GM12878 (cell line): Measurements from ENCODE around the gene ZNF688. TPM values are rescaled to one million over a fixed set of nuclear protein-coding genes. Genes with fewer than 3 reads are reported as not detected.

Source experiments
- ATAC-seq: fragments of 200-7000 bp; cut with Tn5 transposase; 3 replicates; pipeline ENCODE4 v1.9.1; 2020; ENCODE audit warnings: mild to moderate bottlenecking, moderate library complexity
- BruUV-seq: library from RNA; stranded (reverse); fragments of 400-500 nt; replicated peaks from 2 replicates; lab custom pipeline; 2021; lab: Mats Ljungman, UMichigan
- CTCF ChIA-PET: fragments of 300-600 bp; sonication (Branson Sonifier 250); formaldehyde crosslinking; extraction: SDS; loops from one replicate; lab custom pipeline; 2021; ENCODE audit warnings: inconsistent platforms; lab: Yijun Ruan, JAX
- POLR2A ChIA-PET: fragments of 350-600 bp; formaldehyde crosslinking; extraction: SDS; loops from one replicate; lab custom pipeline; 2021; ENCODE audit warnings: inconsistent platforms; lab: Charles Lee
- RAD21 ChIA-PET: fragments of 300-600 bp; sonication (Branson Sonifier 250); formaldehyde crosslinking; loops from one replicate; lab custom pipeline; 2023; ENCODE audit warnings: antibody characterized with exemption; ENCODE audit not compliant: unreplicated experiment; lab: Charles Lee
- SMC1A ChIA-PET: fragments of 300-600 bp; sonication (Branson Sonifier 250); formaldehyde crosslinking; loops from one replicate; lab custom pipeline; 2023; ENCODE audit not compliant: unreplicated experiment, uncharacterized antibody; lab: Charles Lee
- DNase-seq: peaks from one replicate; pipeline ENCODE4 v3.0.0-alpha.2; 2011; ENCODE audit warnings: low read depth, low spot score
- FAIRE-seq: peaks from 3 replicates; lab custom pipeline; 2011; peaks lifted over from hg19 to GRCh38; lab: Jason Lieb, UNC
- H2AFZ ChIP-seq: 2 replicates; pipeline ENCODE4 v1.6.0; 2011; ENCODE audit warnings: low read depth, low read length, control low read depth; ENCODE audit not compliant: control insufficient read depth
- H3K27ac ChIP-seq: 2 replicates; pipeline ENCODE4 v1.5.1; 2011; ENCODE audit warnings: control low read depth; ENCODE audit not compliant: control insufficient read depth, insufficient read depth
- H3K27me3 ChIP-seq, 2 experiments: replicated peaks in 1 of 2; 2 replicates each; pipeline versions ENCODE4 v1.6.0 to v1.6.1; 2011; ENCODE audit warnings: low read length in 1 of 2; ENCODE audit not compliant: control insufficient read depth in 2 of 2, insufficient read depth in 2 of 2
- H3K36me3 ChIP-seq, 2 experiments: 2 replicates each; pipeline ENCODE4 v1.5.1; 2011; ENCODE audit warnings: low read length in 1 of 2; ENCODE audit not compliant: control insufficient read depth in 2 of 2, insufficient read depth in 2 of 2
- H3K4me1 ChIP-seq: 2 replicates; pipeline ENCODE4 v1.6.1; 2011; ENCODE audit warnings: mild to moderate bottlenecking, low read length, moderate library complexity, mixed read lengths; ENCODE audit not compliant: control insufficient read depth, insufficient read depth
- H3K4me2 ChIP-seq: 2 replicates; pipeline ENCODE4 v1.6.0; 2011; ENCODE audit warnings: control low read depth; ENCODE audit not compliant: control insufficient read depth, insufficient read depth
- H3K4me3 ChIP-seq: fragments of 200-600 bp; sonication (generic); 2 replicates; pipeline ENCODE4 v1.5.1; 2016
- H3K79me2 ChIP-seq: 2 replicates; pipeline ENCODE4 v1.6.0; 2011; ENCODE audit warnings: low read length; ENCODE audit not compliant: control insufficient read depth, insufficient read depth
- H3K9ac ChIP-seq: 2 replicates; pipeline ENCODE4 v1.8.0; 2011; ENCODE audit warnings: low read length, control low read depth, mixed read lengths; ENCODE audit not compliant: control insufficient read depth, insufficient read depth
- H3K9me3 ChIP-seq: replicated peaks from 3 replicates; pipeline ENCODE4 v1.5.1; 2011; ENCODE audit warnings: mild to moderate bottlenecking, low read length; ENCODE audit not compliant: control insufficient read depth, insufficient read depth
- H4K20me1 ChIP-seq: 2 replicates; pipeline ENCODE4 v1.6.0; 2011; ENCODE audit not compliant: control insufficient read depth, insufficient read depth
- BACH1 ChIP-seq: fragments of 450-650 bp; IDR thresholded peaks from 2 replicates; pipeline ENCODE4 v1.6.1; 2017; ENCODE audit warnings: mild to moderate bottlenecking, borderline replicate concordance
- CBFB ChIP-seq: IDR thresholded peaks from 2 replicates; pipeline ENCODE4 v1.6.1; 2016; ENCODE audit warnings: antibody characterized with exemption, low read depth
- HDGF ChIP-seq: fragments of 450-650 bp; IDR thresholded peaks from 2 replicates; pipeline ENCODE4 v1.6.1; 2016; ENCODE audit warnings: antibody characterized with exemption
- IKZF1 ChIP-seq: fragments of 450-650 bp; conservative IDR thresholded peaks from 2 replicates; pipeline ENCODE4 v1.6.1; 2017; ENCODE audit warnings: antibody characterized with exemption, mild to moderate bottlenecking
- LARP7 ChIP-seq: fragments of 450-650 bp; IDR thresholded peaks from 2 replicates; pipeline ENCODE4 v1.6.1; 2017; ENCODE audit warnings: mild to moderate bottlenecking
- MEF2B ChIP-seq: fragments of 450-650 bp; IDR thresholded peaks from 2 replicates; pipeline ENCODE4 v1.6.1; 2018; ENCODE audit warnings: mild to moderate bottlenecking, moderate library complexity; ENCODE audit not compliant: partially characterized antibody, poor library complexity, severe bottlenecking
- MTA2 ChIP-seq: fragments of 450-650 bp; IDR thresholded peaks from 2 replicates; pipeline ENCODE4 v1.6.1; 2016; ENCODE audit warnings: low read depth, mild to moderate bottlenecking, moderate library complexity
- MYB ChIP-seq: fragments of 150-350 bp; IDR thresholded peaks from 2 replicates; pipeline ENCODE4 v1.6.1; 2014; ENCODE audit warnings: mild to moderate bottlenecking, low read depth, low read length, borderline replicate concordance
- NBN ChIP-seq: fragments of 450-650 bp; IDR thresholded peaks from 2 replicates; pipeline ENCODE4 v1.6.1; 2016
- NFYA ChIP-seq: IDR thresholded peaks from 2 replicates; pipeline ENCODE4 v1.6.1; 2011; ENCODE audit warnings: low read depth, mild to moderate bottlenecking, low read length, improper control_type of control experiment, borderline replicate concordance
- NR2F1 ChIP-seq: fragments of 450-650 bp; conservative IDR thresholded peaks from 2 replicates; pipeline ENCODE4 v1.6.1; 2017; ENCODE audit warnings: mild to moderate bottlenecking
- RCOR1 ChIP-seq: conservative IDR thresholded peaks from 2 replicates; pipeline ENCODE4 v1.6.1; 2012; ENCODE audit warnings: low read depth, low read length, improper control_type of control experiment
- SP1 ChIP-seq: IDR thresholded peaks from one replicate; pipeline ENCODE4 v1.6.1; 2011; ENCODE audit warnings: low read depth, low read length
- STAT1 ChIP-seq: fragments of 450-650 bp; conservative IDR thresholded peaks from 2 replicates; pipeline ENCODE4 v1.6.1; 2014; ENCODE audit warnings: antibody characterized with exemption, mild to moderate bottlenecking
- SUPT20H ChIP-seq: IDR thresholded peaks from 2 replicates; pipeline ENCODE4 v1.6.1; 2011; ENCODE audit warnings: low read depth, mild to moderate bottlenecking, low read length, moderate library complexity, borderline replicate concordance; ENCODE audit not compliant: control insufficient read depth
- ZBED1 ChIP-seq: IDR thresholded peaks from 2 replicates; pipeline ENCODE4 v1.6.1; 2016; ENCODE audit warnings: borderline replicate concordance
- WGBS: methylation state at CpG from one replicate; pipeline ENCODE4 v1.1.6; 2016; ENCODE audit warnings: low lambda C conversion rate; ENCODE audit not compliant: insufficient replicate concordance, insufficient coverage; ENCODE audit errors: missing lambda C conversion rate; 5-methylcytosine and 5-hydroxymethylcytosine counted together
- in situ Hi-C: fragments of 300-500 bp; cut with MboI; formaldehyde crosslinking; loops from 9 replicates; pipeline ENCODE4 v1.14.3; 2018; ENCODE audit warnings: mixed read lengths
- intact Hi-C: fragments of 100-400 bp; cut with micrococcal nuclease; formaldehyde crosslinking; loops from one replicate; pipeline ENCODE4 v1.14.2; 2022; ENCODE audit not compliant: unreplicated experiment
- polyA plus RNA-seq, 11 experiments: library from polyadenylated mRNA; depleted of rRNA in 4 of 11; unstranded in 6 of 11; stranded (reverse) in 5 of 11; fragments of >200 nt; fragmentation: Nextera tagmentation in 4 of 11; fragmentation: Illumina TruSeq in 1 of 11; extraction: Ambion mirVana in 4 of 11; extraction: Trizol in 1 of 11; gene quantifications; 1 replicate in 1 of 11; 2 replicates in 10 of 11; pipeline versions ENCODE4 v1.2.1 to v1.2.3, GENCODE V29; 2011 to 2016; ENCODE audit warnings: inconsistent platforms in 2 of 11, missing spikeins in 2 of 11, low read depth in 1 of 11
- total RNA-seq, 4 experiments: library from RNA; depleted of rRNA in 3 of 4; stranded (reverse); fragments of >200 nt in 3 of 4; fragmentation: Illumina TruSeq in 1 of 4; extraction: Trizol in 1 of 4; gene quantifications; 2 replicates each; pipeline versions ENCODE4 v1.2.1 to v1.2.3, GENCODE V29; 2013 to 2021
- TF ChIP-seq, protein P1 (sequence below): fragments of 450-650 bp; formaldehyde crosslinking; IDR thresholded peaks from 2 replicates; pipeline ENCODE4 v1.4.0; 2022; ENCODE audit warnings: mild to moderate bottlenecking, moderate library complexity
- TF ChIP-seq, protein P2 (sequence below): fragments of 450-650 bp; formaldehyde crosslinking; IDR thresholded peaks from 2 replicates; pipeline ENCODE4 v1.5.0; 2022; ENCODE audit warnings: mild to moderate bottlenecking, missing genetic modification characterization

ZNF688 gene
- total and polyA plus RNA-seq, 10 of the 15 experiments (the other 5 are each of a cell fraction or from before 2014, with no cell fraction given), result 0.14 to 17.4 (median 10.6) TPM

- Histone ChIP-seq H3K9me3 (no peaks in the 10 kb centered on the region), H3K36me3 (peaks cover 2 to 3% of the 10 kb centered on the region in 2 experiments; a peak in 1 of 4 replicates), H4K20me1 (no peaks in the 10 kb centered on the region), H3K9ac (peak within 1 kb of the TSS; percentile 96), H2AFZ (peak within 1 kb of the TSS; percentile 86), H3K4me1 (no peaks in the 10 kb centered on the region), H3K27me3 (no peaks in the 10 kb centered on the region), H3K4me3 (peak within 1 kb of the TSS; percentile 90), H3K4me2 (peak within 1 kb of the TSS; percentile 87), H3K79me2 (peaks cover 27% of the 10 kb centered on the region), H3K27ac (peak within 1 kb of the TSS; percentile 85)
- BruUV-seq, result TSS peak; percentile 79
- ATAC-seq, result peak; percentile 89
- POLR2A ChIA-PET, result interaction anchor here (0.5 to 5.2 kb wide), 22 partner anchors 10 to 124 kb away, joined by 3 to 109 read pairs (median 5); partner anchors contain the start of genes DCTPP1, FBRS, ITGAL and SEPHS2
- no peak for FAIRE-seq
- DNase-seq, result peak; percentile 51
- 2% methylated on average over 68 of the region's 70 CpGs for WGBS
- in situ Hi-C loops, result no loop called here
- SMC1A ChIA-PET, result interaction anchor here (0.7 to 4.7 kb wide), 24 partner anchors 9 to 383 kb away, joined by 3 to 47 read pairs (median 7); partner anchors contain the start of genes DCTPP1, FBRS, ITGAL and ZNF764
- CTCF ChIA-PET, result interaction anchor here (0.5 to 4.7 kb wide), 28 partner anchors 7 to 163 kb away, joined by 3 to 81 read pairs (median 8); partner anchors contain the start of genes DCTPP1, ITGAL, PRR14 and SEPHS2
- RAD21 ChIA-PET, result interaction anchor here (0.6 to 5.2 kb wide), 25 partner anchors 7 to 561 kb away, joined by 3 to 129 read pairs (median 8); partner anchors contain the start of genes DCTPP1, TAOK2, ZNF48 and ZNF764
- intact Hi-C loops, result loop anchor here (1.0 to 5.0 kb wide), 5 partner anchors 24 to 104 kb away; partner anchors contain the start of genes DCTPP1, SEPHS2, ZNF764 and ZNF785
- TF ChIP-seq, protein P1, sequence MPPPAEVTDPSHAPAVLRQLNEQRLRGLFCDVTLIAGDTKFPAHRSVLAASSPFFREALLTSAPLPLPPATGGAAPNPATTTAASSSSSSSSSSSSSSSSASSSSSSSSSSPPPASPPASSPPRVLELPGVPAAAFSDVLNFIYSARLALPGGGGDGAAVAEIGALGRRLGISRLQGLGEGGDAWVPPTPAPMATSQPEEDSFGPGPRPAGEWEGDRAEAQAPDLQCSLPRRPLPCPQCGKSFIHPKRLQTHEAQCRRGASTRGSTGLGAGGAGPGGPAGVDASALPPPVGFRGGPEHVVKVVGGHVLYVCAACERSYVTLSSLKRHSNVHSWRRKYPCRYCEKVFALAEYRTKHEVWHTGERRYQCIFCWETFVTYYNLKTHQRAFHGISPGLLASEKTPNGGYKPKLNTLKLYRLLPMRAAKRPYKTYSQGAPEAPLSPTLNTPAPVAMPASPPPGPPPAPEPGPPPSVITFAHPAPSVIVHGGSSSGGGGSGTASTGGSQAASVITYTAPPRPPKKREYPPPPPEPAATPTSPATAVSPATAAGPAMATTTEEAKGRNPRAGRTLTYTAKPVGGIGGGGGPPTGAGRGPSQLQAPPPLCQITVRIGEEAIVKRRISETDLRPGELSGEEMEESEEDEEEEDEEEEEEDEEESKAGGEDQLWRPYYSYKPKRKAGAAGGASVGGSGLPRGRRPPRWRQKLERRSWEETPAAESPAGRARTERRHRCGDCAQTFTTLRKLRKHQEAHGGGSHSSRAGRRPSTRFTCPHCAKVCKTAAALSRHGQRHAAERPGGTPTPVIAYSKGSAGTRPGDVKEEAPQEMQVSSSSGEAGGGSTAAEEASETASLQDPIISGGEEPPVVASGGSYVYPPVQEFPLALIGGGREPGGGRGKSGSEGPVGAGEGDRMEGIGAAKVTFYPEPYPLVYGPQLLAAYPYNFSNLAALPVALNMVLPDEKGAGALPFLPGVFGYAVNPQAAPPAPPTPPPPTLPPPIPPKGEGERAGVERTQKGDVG (CRISPR knock-in tag), result no peak
- TF ChIP-seq ZBED1 (no peak), RCOR1 (no peak), BACH1 (0 out of 2 replicates have a peak, but pooled peaks have one; percentile 60), MYB (no peak), SP1 (no peak), LARP7 (peak; percentile 93), CBFB (no peak; the same call in 1 of the 2 replicates), HDGF (no peak), NBN (peak; percentile 36; the same call in 1 of the 2 replicates), NFYA (no peak), MEF2B (no peak), IKZF1 (peak; percentile 99), SUPT20H (no peak), MTA2 (peak; percentile 68; the same call in 1 of the 2 replicates), NR2F1 (peak; percentile 96), STAT1 (no peak)
- TF ChIP-seq, protein P2, sequence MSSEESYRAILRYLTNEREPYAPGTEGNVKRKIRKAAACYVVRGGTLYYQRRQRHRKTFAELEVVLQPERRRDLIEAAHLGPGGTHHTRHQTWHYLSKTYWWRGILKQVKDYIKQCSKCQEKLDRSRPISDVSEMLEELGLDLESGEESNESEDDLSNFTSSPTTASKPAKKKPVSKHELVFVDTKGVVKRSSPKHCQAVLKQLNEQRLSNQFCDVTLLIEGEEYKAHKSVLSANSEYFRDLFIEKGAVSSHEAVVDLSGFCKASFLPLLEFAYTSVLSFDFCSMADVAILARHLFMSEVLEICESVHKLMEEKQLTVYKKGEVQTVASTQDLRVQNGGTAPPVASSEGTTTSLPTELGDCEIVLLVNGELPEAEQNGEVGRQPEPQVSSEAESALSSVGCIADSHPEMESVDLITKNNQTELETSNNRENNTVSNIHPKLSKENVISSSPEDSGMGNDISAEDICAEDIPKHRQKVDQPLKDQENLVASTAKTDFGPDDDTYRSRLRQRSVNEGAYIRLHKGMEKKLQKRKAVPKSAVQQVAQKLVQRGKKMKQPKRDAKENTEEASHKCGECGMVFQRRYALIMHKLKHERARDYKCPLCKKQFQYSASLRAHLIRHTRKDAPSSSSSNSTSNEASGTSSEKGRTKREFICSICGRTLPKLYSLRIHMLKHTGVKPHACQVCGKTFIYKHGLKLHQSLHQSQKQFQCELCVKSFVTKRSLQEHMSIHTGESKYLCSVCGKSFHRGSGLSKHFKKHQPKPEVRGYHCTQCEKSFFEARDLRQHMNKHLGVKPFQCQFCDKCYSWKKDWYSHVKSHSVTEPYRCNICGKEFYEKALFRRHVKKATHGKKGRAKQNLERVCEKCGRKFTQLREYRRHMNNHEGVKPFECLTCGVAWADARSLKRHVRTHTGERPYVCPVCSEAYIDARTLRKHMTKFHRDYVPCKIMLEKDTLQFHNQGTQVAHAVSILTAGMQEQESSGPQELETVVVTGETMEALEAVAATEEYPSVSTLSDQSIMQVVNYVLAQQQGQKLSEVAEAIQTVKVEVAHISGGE (CRISPR knock-in tag), result peak; percentile 80
Measured at GRCh38 chr16:30534368-30535105, 37.0 kb downstream of the ZNF688 start, which contains the start of gene ZNF747. Gene ZNF747, minus strand, starts transcription at chr16:30534858. Its CDS starts 179 bp downstream, at chr16:30534679.
